ENCODE results near the gene TAF1A.
A peak's percentile ranks its signal among the peaks of the same experiment; 100 is the strongest.

TAF1A gene

GRCh38 chr1:222596696-222597095, 7.0 kb upstream of the TAF1A start:
- DNase-seq: no peak
- ATAC-seq: no peak

GRCh38 chr1:222594789-222595188, 5.1 kb upstream of the TAF1A start:
- ATAC-seq: no peak
- DNase-seq: no peak

GRCh38 chr1:222592171-222592570, 2.4 kb upstream of the TAF1A start:
- no peak for ATAC-seq

GRCh38 chr1:222588135-222588534, 1.6 kb downstream of the TAF1A start:
- DNase-seq (no peak), ATAC-seq (no peak)

More at GRCh38 chr1:222592171-222592570, 2.4 kb upstream of the TAF1A start:
- DNase-seq: no peak

GRCh38 chr1:222586842-222587241, 2.9 kb downstream of the TAF1A start:
- no peak for DNase-seq
- ATAC-seq: peak; percentile 53

GRCh38 chr1:222583079-222583478, 6.7 kb downstream of the TAF1A start:
- DNase-seq: no peak
- no peak for ATAC-seq

- DNase-seq (no peak), ATAC-seq (no peak)
Measured at GRCh38 chr1:222582099-222582774, 7.5 kb downstream of the TAF1A start.

GRCh38 chr1:222579316-222579715, 10.4 kb downstream of the TAF1A start:
- DNase-seq (no peak), ATAC-seq (no peak)

- ATAC-seq (no peak), DNase-seq (no peak)
Measured at GRCh38 chr1:222570837-222571236, 18.9 kb downstream of the TAF1A start.

- ATAC-seq (no peak), DNase-seq (no peak)
Measured at GRCh38 chr1:222561656-222562055, 28.1 kb downstream of the TAF1A start.

GRCh38 chr1:222557574-222557973, 32.2 kb downstream of the TAF1A start:
- DNase-seq: no peak
- ATAC-seq: no peak

GRCh38 chr1:222557148-222557547, 32.6 kb downstream of the TAF1A start:
- DNase-seq (no peak), ATAC-seq (no peak)

- DNase-seq (no peak), ATAC-seq (no peak)
Measured at GRCh38 chr1:222555992-222556615, 33.6 kb downstream of the TAF1A start.

GRCh38 chr1:222554177-222554576, 35.6 kb downstream of the TAF1A start:
- ATAC-seq: no peak
- DNase-seq: no peak

- DNase-seq (no peak), ATAC-seq (no peak)
Measured at GRCh38 chr1:222552882-222553281, 36.9 kb downstream of the TAF1A start.

- ATAC-seq: no peak
- no peak for DNase-seq
Measured at GRCh38 chr1:222547944-222548671, 41.6 kb downstream of the TAF1A start, which contains the start of gene HHIPL2. TSS of gene HHIPL2 (minus strand) at chr1:222548104. CDS start at chr1:222548044, 60 bp downstream.

GRCh38 chr1:222547260-222547614, 42.5 kb downstream of the TAF1A start:
- DNase-seq: no peak
- ATAC-seq: no peak

GRCh38 chr1:222546548-222547259, 43.0 kb downstream of the TAF1A start:
- DNase-seq (no peak), ATAC-seq (no peak)

- no peak for DNase-seq
- no peak for ATAC-seq
Measured at GRCh38 chr1:222546091-222546490, 43.6 kb downstream of the TAF1A start.

GRCh38 chr1:222543817-222544216, 45.9 kb downstream of the TAF1A start:
- no peak for DNase-seq
- no peak for ATAC-seq

GRCh38 chr1:222540598-222540995, 49.1 kb downstream of the TAF1A start:
- DNase-seq (no peak), ATAC-seq (no peak)

- ATAC-seq (no peak), DNase-seq (no peak)
Measured at GRCh38 chr1:222539951-222540597, 49.7 kb downstream of the TAF1A start.
